ENCODE measurements around the gene ANKRD11. TPM values are rescaled to one million over a fixed set of nuclear protein-coding genes. Genes with fewer than 3 reads are reported as not detected.
"Not testable (repeated sequence)": the region's sequence is repeated elsewhere in the genome, so short reads cannot be mapped to it uniquely, and the experiment has no call there.

ANKRD11 gene
- total RNA-seq, 2 donors from 2014 or later: 118 to 159 TPM

DNA sequence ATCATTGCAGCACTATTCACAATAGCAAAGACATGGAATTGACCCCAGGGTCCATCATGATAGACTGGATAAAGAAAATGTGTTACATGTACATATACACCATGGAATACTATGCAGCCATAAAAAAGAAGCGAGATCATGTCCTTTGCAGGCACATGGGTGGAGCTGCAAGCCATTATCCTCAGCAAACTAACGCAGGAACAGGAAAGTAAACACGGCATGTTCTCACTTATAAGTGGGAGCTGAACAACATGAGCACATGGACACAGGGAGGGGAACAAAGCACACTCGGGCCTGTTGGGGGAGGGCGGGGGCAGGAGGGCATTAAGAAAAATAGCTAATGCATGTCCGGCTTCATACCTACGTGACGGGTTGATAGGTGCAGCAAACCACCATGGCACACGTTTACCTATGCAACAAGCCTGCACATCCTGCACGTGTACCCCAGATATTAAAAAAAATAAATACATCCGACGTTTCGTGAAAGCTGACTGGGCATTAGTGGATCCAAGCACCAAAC is 243.9 kb downstream of the ANKRD11 start:
- Mint-ChIP-seq H3K4me3 (peak overlapping the region; percentile 53), H3K4me1 (no peaks in the 10 kb centered on the region), H3K27ac (no peak overlapping the region), H3K27me3 (ENCODE audit: insufficient read depth) (peaks cover 45% of the 10 kb centered on the region), H3K36me3 (ENCODE audit: low read depth) (no peaks in the 10 kb centered on the region), H3K9me3 (peaks cover 17% of the 10 kb centered on the region)
- DNase-seq: no peak
- WGBS, 2 experiments (ENCODE audit: insufficient coverage in 1 of 2, insufficient read length in 1 of 2): 84 to 86% methylated on average over 13 of the region's 13 CpGs
- Histone ChIP-seq H3K27ac (ENCODE audit: low read depth, low read length) (no peak overlapping the region), H3K9me3 (ENCODE audit: control insufficient read depth, low read length) (no peaks in the 10 kb centered on the region), H3K4me3 (ENCODE audit: low read length) (peak overlapping the region; percentile 66), H3K9ac (ENCODE audit: extremely low read depth, low read length, poor library complexity, severe bottlenecking) (peak overlapping the region; percentile 20), H3K4me1 (ENCODE audit: control insufficient read depth, insufficient read depth, low read length) (no peaks in the 10 kb centered on the region), H3K36me3 (ENCODE audit: control insufficient read depth, insufficient read depth, low read length) (no peaks in the 10 kb centered on the region), H3K27me3 (ENCODE audit: control insufficient read depth, insufficient read depth, low read length, poor library complexity, severe bottlenecking) (peaks cover 14% of the 10 kb centered on the region)
- TF ChIP-seq, protein P1, sequence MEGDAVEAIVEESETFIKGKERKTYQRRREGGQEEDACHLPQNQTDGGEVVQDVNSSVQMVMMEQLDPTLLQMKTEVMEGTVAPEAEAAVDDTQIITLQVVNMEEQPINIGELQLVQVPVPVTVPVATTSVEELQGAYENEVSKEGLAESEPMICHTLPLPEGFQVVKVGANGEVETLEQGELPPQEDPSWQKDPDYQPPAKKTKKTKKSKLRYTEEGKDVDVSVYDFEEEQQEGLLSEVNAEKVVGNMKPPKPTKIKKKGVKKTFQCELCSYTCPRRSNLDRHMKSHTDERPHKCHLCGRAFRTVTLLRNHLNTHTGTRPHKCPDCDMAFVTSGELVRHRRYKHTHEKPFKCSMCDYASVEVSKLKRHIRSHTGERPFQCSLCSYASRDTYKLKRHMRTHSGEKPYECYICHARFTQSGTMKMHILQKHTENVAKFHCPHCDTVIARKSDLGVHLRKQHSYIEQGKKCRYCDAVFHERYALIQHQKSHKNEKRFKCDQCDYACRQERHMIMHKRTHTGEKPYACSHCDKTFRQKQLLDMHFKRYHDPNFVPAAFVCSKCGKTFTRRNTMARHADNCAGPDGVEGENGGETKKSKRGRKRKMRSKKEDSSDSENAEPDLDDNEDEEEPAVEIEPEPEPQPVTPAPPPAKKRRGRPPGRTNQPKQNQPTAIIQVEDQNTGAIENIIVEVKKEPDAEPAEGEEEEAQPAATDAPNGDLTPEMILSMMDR (conservative IDR thresholded peaks at IDR 0.05): no peak

DNA sequence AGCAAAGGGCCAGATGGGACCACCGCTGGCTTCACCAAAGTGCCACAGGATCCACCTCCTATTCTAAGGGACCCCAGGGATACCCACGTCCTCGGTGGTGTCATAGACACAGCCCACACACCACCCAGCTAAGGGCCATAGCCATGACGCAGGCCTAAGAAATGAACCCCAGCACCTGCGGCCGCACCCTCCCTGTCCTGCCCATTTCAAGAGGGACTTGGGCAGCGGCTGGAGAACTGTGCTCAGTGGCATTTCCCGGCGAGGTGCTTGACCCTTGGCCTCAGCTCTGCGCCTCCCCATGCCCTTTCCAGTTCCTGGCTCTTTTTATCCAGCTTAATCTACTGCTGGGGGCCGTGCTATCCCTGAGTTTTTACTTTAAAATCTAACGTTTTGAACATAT is 245.6 kb downstream of the ANKRD11 start:
- TF ChIP-seq, protein P1 (conservative IDR thresholded peaks at IDR 0.05): no peak
- Histone ChIP-seq H3K27me3 (ENCODE audit: control insufficient read depth, insufficient read depth, low read length, poor library complexity, severe bottlenecking) (peaks cover 14% of the 10 kb centered on the region), H3K36me3 (ENCODE audit: control insufficient read depth, insufficient read depth, low read length) (no peaks in the 10 kb centered on the region), H3K9me3 (ENCODE audit: control insufficient read depth, low read length) (peaks cover 5% of the 10 kb centered on the region), H3K9ac (ENCODE audit: extremely low read depth, low read length, poor library complexity, severe bottlenecking) (no peak overlapping the region), H3K27ac (ENCODE audit: low read depth, low read length) (no peak overlapping the region), H3K4me1 (ENCODE audit: control insufficient read depth, insufficient read depth, low read length) (no peaks in the 10 kb centered on the region), H3K4me3 (ENCODE audit: low read length) (no peak overlapping the region)
- 80 to 83% methylated on average over 5 to 12 of the region's 12 CpGs for WGBS, 2 experiments (ENCODE audit: insufficient coverage in 1 of 2, insufficient read length in 1 of 2)
- Mint-ChIP-seq H3K9me3 (peaks cover 17% of the 10 kb centered on the region), H3K27me3 (ENCODE audit: insufficient read depth) (peaks cover 32% of the 10 kb centered on the region), H3K4me3 (no peak overlapping the region), H3K36me3 (ENCODE audit: low read depth) (peaks cover 3% of the 10 kb centered on the region), H3K27ac (no peak overlapping the region), H3K4me1 (no peaks in the 10 kb centered on the region)
- DNase-seq: no peak

DNA sequence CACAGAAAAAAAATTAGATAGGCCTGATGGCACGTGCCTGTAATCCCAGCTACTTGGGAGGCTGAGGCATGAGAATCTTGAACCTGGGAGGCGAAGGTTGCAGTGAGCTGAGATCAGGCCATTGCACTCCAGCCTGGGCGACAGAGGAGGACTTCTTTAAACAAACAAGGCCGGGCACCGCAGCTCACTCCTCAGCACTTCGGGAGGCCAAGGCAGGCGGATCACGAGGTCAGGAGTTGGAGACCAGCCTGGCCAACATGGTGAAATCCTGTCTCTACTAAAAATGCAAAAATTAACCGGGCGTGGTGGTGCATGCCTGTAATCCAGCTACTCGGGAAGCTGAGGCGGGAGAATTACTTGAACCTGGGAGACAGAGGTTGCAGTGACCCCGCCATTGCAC is 246.1 kb downstream of the ANKRD11 start:
- not testable (repeated sequence) for H3K4me1 Mint-ChIP-seq; H3K9me3 ChIP-seq (ENCODE audit: control insufficient read depth, low read length); H3K36me3 Mint-ChIP-seq (ENCODE audit: low read depth); H3K27ac ChIP-seq (ENCODE audit: low read depth, low read length); DNase-seq; H3K9ac ChIP-seq (ENCODE audit: extremely low read depth, low read length, poor library complexity, severe bottlenecking); H3K4me3 Mint-ChIP-seq; H3K27ac Mint-ChIP-seq; H3K36me3 ChIP-seq (ENCODE audit: control insufficient read depth, insufficient read depth, low read length); H3K4me3 ChIP-seq (ENCODE audit: low read length); H3K4me1 ChIP-seq (ENCODE audit: control insufficient read depth, insufficient read depth, low read length)
- peaks cover 17% of the 10 kb centered on the region for H3K9me3 Mint-ChIP-seq
- peaks cover 31% of the 10 kb centered on the region for H3K27me3 Mint-ChIP-seq (ENCODE audit: insufficient read depth)
- 85 to 89% methylated on average over 13 of the region's 13 CpGs for WGBS, 2 experiments (ENCODE audit: insufficient coverage in 1 of 2, insufficient read length in 1 of 2)
- peaks cover 14% of the 10 kb centered on the region for H3K27me3 ChIP-seq (ENCODE audit: control insufficient read depth, insufficient read depth, low read length, poor library complexity, severe bottlenecking)

DNA sequence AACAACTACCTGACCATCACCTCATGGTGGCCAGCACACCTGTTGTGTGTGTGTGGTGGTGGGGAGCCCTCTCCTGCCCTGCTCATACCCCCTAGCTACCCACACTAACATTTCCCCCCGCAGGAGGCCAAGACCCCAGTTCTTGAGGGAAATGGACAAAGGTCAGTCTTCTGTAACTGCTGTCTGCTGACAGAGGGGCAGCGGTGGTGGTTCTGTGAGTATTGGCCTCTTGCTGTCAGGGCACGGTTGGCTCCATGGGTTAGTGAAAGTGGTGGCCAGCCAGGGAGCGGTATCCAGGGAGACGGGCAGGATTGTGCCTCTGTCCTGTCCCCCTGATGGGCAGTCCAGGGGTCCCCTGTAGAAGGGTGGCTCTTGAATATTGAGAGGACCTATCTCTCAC is 246.7 kb downstream of the ANKRD11 start:
- Mint-ChIP-seq H3K4me1 (no peaks in the 10 kb centered on the region), H3K9me3 (peaks cover 14% of the 10 kb centered on the region), H3K27me3 (ENCODE audit: insufficient read depth) (peaks cover 25% of the 10 kb centered on the region), H3K36me3 (ENCODE audit: low read depth) (peaks cover 4% of the 10 kb centered on the region), H3K27ac (no peak overlapping the region), H3K4me3 (no peak overlapping the region)
- H3K4me3 ChIP-seq (ENCODE audit: low read length): no peak overlapping the region
- H3K27ac ChIP-seq (ENCODE audit: low read depth, low read length): no peak overlapping the region
- no peaks in the 10 kb centered on the region for H3K36me3 ChIP-seq (ENCODE audit: control insufficient read depth, insufficient read depth, low read length)
- no peak overlapping the region for H3K9ac ChIP-seq (ENCODE audit: extremely low read depth, low read length, poor library complexity, severe bottlenecking)
- H3K4me1 ChIP-seq (ENCODE audit: control insufficient read depth, insufficient read depth, low read length): no peaks in the 10 kb centered on the region
- H3K9me3 ChIP-seq (ENCODE audit: control insufficient read depth, low read length): peaks cover 6% of the 10 kb centered on the region
- H3K27me3 ChIP-seq (ENCODE audit: control insufficient read depth, insufficient read depth, low read length, poor library complexity, severe bottlenecking): peaks cover 14% of the 10 kb centered on the region
- DNase-seq: no peak
- WGBS, 2 experiments (ENCODE audit: insufficient coverage in 1 of 2, insufficient read length in 1 of 2): 94 to 100% methylated on average over 1 to 5 of the region's 5 CpGs
- TF ChIP-seq, protein P1 (conservative IDR thresholded peaks at IDR 0.05): no peak

Measured in endodermal cell (in vitro differentiated cells).